22Rv1 (cell line): ENCODE measurements around the gene EME2.

Source experiments
- H3K27ac ChIP-seq: fragments of 450-650 bp; 2 replicates; pipeline ENCODE4 v1.5.1; 2017
- CTCF ChIP-seq: fragments of 450-650 bp; IDR thresholded peaks from 2 replicates; pipeline ENCODE4 v1.5.1; 2017; ENCODE audit warnings: mild to moderate bottlenecking
- ZFX ChIP-seq: fragments of 450-650 bp; IDR thresholded peaks from 2 replicates; pipeline ENCODE4 v1.6.1; 2017; ENCODE audit warnings: antibody characterized with exemption, borderline replicate concordance

Gene EME2, protein sequence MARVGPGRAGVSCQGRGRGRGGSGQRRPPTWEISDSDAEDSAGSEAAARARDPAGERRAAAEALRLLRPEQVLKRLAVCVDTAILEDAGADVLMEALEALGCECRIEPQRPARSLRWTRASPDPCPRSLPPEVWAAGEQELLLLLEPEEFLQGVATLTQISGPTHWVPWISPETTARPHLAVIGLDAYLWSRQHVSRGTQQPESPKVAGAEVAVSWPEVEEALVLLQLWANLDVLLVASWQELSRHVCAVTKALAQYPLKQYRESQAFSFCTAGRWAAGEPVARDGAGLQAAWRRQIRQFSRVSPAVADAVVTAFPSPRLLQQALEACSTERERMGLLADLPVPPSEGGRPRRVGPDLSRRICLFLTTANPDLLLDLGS

GRCh38 chr16:1772362-1772907 lies at the start of gene EME2:
Gene EME2, plus strand, starts transcription at chr16:1772810. Its CDS starts 418 bp downstream, at chr16:1773228.
- peak within 1 kb of the TSS; percentile 97 for H3K27ac ChIP-seq
- no peak for TF ChIP-seq CTCF
- TF ChIP-seq ZFX: no peak

DNA sequence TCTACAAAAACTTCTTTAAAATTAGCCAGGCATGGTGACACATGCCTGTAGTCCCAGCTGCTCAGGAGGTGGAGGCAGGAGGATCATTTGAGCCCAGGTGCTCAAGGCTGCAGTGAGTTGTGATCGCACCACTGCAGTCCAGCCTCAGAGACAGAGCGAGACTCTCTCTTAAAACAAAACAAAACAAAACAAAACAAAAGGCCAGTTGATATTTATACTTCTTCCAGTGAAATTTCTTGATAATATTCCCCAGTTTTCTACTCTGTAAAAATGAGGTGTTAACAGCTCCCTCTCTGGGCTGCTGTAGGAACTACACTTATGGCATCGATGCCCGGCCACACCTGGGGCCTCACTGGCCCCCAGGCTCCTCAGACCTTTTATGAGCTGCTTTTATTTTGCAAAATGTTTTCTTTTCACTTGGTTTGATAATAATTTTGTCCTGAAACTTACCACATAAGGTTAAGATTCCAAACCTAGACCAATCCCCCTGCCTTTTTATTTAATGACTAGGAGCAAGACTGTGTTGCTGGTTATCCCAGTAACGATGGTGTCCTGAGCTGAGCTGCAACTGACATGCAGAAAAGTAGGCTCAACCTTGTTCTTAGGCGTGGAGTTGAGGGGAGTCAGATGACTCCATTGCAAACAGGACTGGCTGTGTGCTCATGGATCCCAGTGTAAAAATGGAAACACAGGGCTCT lies 49.0 kb upstream of the EME2 start:
- H3K27ac ChIP-seq: no peak overlapping the region
- TF ChIP-seq CTCF: peak; percentile 84
- TF ChIP-seq ZFX: no peak

DNA sequence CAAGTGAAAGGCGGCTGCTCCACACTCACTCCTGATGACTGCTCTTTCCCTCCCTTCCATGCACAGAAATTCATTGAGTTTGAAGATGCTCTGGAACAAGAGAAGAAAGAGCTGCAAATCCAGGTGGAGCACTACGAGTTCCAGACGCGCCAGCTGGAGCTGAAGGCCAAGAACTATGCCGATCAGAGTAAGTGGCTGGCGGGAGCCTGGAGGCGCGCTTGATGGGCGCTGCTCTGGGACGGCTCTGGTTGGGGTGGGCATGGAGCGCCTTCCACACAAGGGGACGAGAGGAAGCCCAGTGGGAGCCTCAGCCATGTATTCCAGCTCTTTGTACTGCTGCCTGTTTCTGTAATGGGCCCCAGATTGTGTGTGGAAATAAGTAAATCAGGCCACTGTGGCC lies 48.1 kb upstream of the EME2 start:
- no peak overlapping the region for H3K27ac ChIP-seq
- no peak for TF ChIP-seq CTCF
- TF ChIP-seq ZFX: no peak

GRCh38 chr16:1726661-1727502 lies 45.7 kb upstream of the EME2 start:
- H3K27ac ChIP-seq: no peak overlapping the region
- TF ChIP-seq CTCF (no peak), ZFX (no peak)

DNA sequence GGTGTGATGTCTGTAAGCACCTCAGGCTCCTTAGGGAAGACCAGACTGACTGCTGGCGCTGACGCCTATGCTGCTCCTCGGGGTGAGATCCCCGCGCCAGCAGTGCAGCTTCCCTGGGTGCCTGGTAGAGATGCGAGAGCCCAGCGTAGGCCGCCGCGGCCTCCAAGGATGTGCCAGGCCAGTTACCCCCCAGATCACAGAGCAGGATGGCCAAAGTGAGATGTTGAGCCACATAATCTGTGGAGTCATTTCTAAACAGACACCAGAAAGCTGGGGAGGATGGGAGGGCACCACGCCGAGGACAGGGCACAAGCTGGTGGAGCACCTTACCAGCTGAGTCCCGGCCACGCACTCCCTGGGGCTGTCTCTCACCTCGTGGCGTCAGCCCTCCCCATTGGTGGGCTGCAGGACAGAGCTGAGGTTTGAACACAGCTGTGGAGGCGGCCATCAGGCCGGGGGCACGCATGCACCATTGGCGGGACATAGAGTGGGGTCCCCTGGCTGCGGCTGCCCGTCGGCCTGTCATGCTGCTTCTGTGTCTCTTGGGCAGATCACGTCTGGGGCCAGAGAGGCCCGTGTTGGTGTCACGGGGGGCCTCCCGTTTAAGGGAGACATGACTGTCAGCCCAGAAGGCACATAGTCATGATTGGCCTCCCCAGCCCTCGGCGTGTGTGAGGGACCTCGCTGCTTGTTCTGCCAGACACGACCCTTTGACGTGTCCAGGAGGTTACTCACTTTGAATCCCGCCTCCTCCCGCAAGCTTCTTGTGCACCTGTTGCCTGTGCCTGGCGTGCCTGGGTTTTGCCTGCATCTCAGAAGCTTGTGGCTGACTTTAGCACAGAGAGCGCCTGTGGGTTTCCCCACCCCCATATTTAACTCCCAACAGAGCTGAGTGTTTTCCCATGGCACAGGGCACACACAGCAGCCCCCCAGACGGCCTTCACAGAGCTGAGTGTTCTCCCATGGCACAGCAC lies 44.7 kb upstream of the EME2 start:
- TF ChIP-seq ZFX (no peak), CTCF (no peak)
- no peak overlapping the region for H3K27ac ChIP-seq

GRCh38 chr16:1729026-1729425 lies 43.6 kb upstream of the EME2 start:
- no peak overlapping the region for H3K27ac ChIP-seq
- TF ChIP-seq ZFX: no peak
- TF ChIP-seq CTCF: no peak
